Measurements from ENCODE around the gene FAM131C. TPM values are rescaled to one million over a fixed set of nuclear protein-coding genes. Genes with fewer than 3 reads are reported as not detected.
A peak's percentile ranks its signal among the peaks of the same experiment; 100 is the strongest.

Gene FAM131C
- under 1 TPM; 0.24 to 0.69 TPM for total RNA-seq

- no peaks in the 10 kb centered on the region for H3K36me3 Mint-ChIP-seq (ENCODE audit: low read depth)
- peak within 1 kb of the TSS; percentile 26 for H3K27ac Mint-ChIP-seq
- H3K9me3 Mint-ChIP-seq = no peaks in the 10 kb centered on the region
- H3K4me1 Mint-ChIP-seq = peaks cover 9% of the 10 kb centered on the region
- peaks cover 9% of the 10 kb centered on the region for H3K27me3 Mint-ChIP-seq
- ATAC-seq (replicated peaks) = peak; percentile 78
- peak within 1 kb of the TSS; percentile 70 for H3K4me3 Mint-ChIP-seq
Observed at GRCh38 chr1:16073490-16074119, at the start of gene FAM131C. FAM131C (minus strand) TSS chr1:16073651; CDS start chr1:16073442, 209 bp downstream.

- ATAC-seq (replicated peaks) = peak; percentile 86
- H3K9me3 Mint-ChIP-seq = no peaks in the 10 kb centered on the region
Observed at GRCh38 chr1:16122916-16123315, 49.5 kb upstream of the FAM131C start.

GRCh38 chr1:16122350-16122881, 49.0 kb upstream of the FAM131C start:
- no peaks in the 10 kb centered on the region for H3K27me3 Mint-ChIP-seq
- no peaks in the 10 kb centered on the region for H3K4me1 Mint-ChIP-seq
- H3K4me3 Mint-ChIP-seq = no peak overlapping the region
- no peak for ATAC-seq (replicated peaks)
- H3K36me3 Mint-ChIP-seq (ENCODE audit: low read depth) = no peaks in the 10 kb centered on the region
- no peaks in the 10 kb centered on the region for H3K9me3 Mint-ChIP-seq
- no peak overlapping the region for H3K27ac Mint-ChIP-seq

More at GRCh38 chr1:16122916-16123315, 49.5 kb upstream of the FAM131C start:
- no peak overlapping the region for H3K27ac Mint-ChIP-seq
- no peak overlapping the region for H3K4me3 Mint-ChIP-seq
- H3K36me3 Mint-ChIP-seq (ENCODE audit: low read depth) = no peaks in the 10 kb centered on the region
- no peaks in the 10 kb centered on the region for H3K27me3 Mint-ChIP-seq
- H3K4me1 Mint-ChIP-seq = no peaks in the 10 kb centered on the region

GRCh38 chr1:16120940-16121410, 47.5 kb upstream of the FAM131C start:
- H3K27ac Mint-ChIP-seq = no peak overlapping the region
- H3K4me1 Mint-ChIP-seq = no peaks in the 10 kb centered on the region
- no peaks in the 10 kb centered on the region for H3K36me3 Mint-ChIP-seq (ENCODE audit: low read depth)
- no peak for ATAC-seq (replicated peaks)
- H3K4me3 Mint-ChIP-seq = no peak overlapping the region
- no peaks in the 10 kb centered on the region for H3K9me3 Mint-ChIP-seq
- H3K27me3 Mint-ChIP-seq = no peaks in the 10 kb centered on the region

- H3K27ac Mint-ChIP-seq = no peak overlapping the region
- H3K9me3 Mint-ChIP-seq = no peaks in the 10 kb centered on the region
- no peak for ATAC-seq (replicated peaks)
- no peaks in the 10 kb centered on the region for H3K4me1 Mint-ChIP-seq
- H3K36me3 Mint-ChIP-seq (ENCODE audit: low read depth) = no peaks in the 10 kb centered on the region
- H3K27me3 Mint-ChIP-seq = no peaks in the 10 kb centered on the region
- H3K4me3 Mint-ChIP-seq = no peak overlapping the region
Observed at GRCh38 chr1:16120407-16120806, 47.0 kb upstream of the FAM131C start.

GRCh38 chr1:16119926-16120325, 46.5 kb upstream of the FAM131C start:
- Mint-ChIP-seq H3K36me3 (ENCODE audit: low read depth) (no peaks in the 10 kb centered on the region), H3K4me3 (no peak overlapping the region), H3K4me1 (no peaks in the 10 kb centered on the region), H3K27me3 (no peaks in the 10 kb centered on the region), H3K27ac (no peak overlapping the region), H3K9me3 (no peaks in the 10 kb centered on the region)
- no peak for ATAC-seq (replicated peaks)

GRCh38 chr1:16119504-16119903, 46.1 kb upstream of the FAM131C start:
- H3K9me3 Mint-ChIP-seq = no peaks in the 10 kb centered on the region
- H3K36me3 Mint-ChIP-seq (ENCODE audit: low read depth) = no peaks in the 10 kb centered on the region
- ATAC-seq (replicated peaks) = no peak
- H3K27ac Mint-ChIP-seq = no peak overlapping the region
- no peaks in the 10 kb centered on the region for H3K4me1 Mint-ChIP-seq
- no peaks in the 10 kb centered on the region for H3K27me3 Mint-ChIP-seq
- no peak overlapping the region for H3K4me3 Mint-ChIP-seq

GRCh38 chr1:16118706-16119105, 45.3 kb upstream of the FAM131C start:
- Mint-ChIP-seq H3K27ac (no peak overlapping the region), H3K4me3 (no peak overlapping the region), H3K36me3 (ENCODE audit: low read depth) (no peaks in the 10 kb centered on the region), H3K9me3 (no peaks in the 10 kb centered on the region), H3K27me3 (no peaks in the 10 kb centered on the region), H3K4me1 (no peaks in the 10 kb centered on the region)
- ATAC-seq (replicated peaks) = no peak

- no peaks in the 10 kb centered on the region for H3K4me1 Mint-ChIP-seq
- no peaks in the 10 kb centered on the region for H3K36me3 Mint-ChIP-seq (ENCODE audit: low read depth)
- H3K9me3 Mint-ChIP-seq = no peaks in the 10 kb centered on the region
- H3K27ac Mint-ChIP-seq = no peak overlapping the region
- no peak for ATAC-seq (replicated peaks)
- H3K27me3 Mint-ChIP-seq = no peaks in the 10 kb centered on the region
- H3K4me3 Mint-ChIP-seq = no peak overlapping the region
Observed at GRCh38 chr1:16117936-16118335, 44.5 kb upstream of the FAM131C start.

- H3K9me3 Mint-ChIP-seq = no peaks in the 10 kb centered on the region
- no peak overlapping the region for H3K27ac Mint-ChIP-seq
- ATAC-seq (replicated peaks) = no peak
- H3K27me3 Mint-ChIP-seq = no peaks in the 10 kb centered on the region
- no peak overlapping the region for H3K4me3 Mint-ChIP-seq
- no peaks in the 10 kb centered on the region for H3K4me1 Mint-ChIP-seq
- no peaks in the 10 kb centered on the region for H3K36me3 Mint-ChIP-seq (ENCODE audit: low read depth)
Observed at GRCh38 chr1:16117369-16117768, 43.9 kb upstream of the FAM131C start.

- no peak for ATAC-seq (replicated peaks)
- H3K9me3 Mint-ChIP-seq = no peaks in the 10 kb centered on the region
- no peaks in the 10 kb centered on the region for H3K4me1 Mint-ChIP-seq
- peaks cover 4% of the 10 kb centered on the region for H3K27me3 Mint-ChIP-seq
- H3K27ac Mint-ChIP-seq = no peak overlapping the region
- no peak overlapping the region for H3K4me3 Mint-ChIP-seq
- H3K36me3 Mint-ChIP-seq (ENCODE audit: low read depth) = no peaks in the 10 kb centered on the region
Observed at GRCh38 chr1:16116625-16117024, 43.2 kb upstream of the FAM131C start.

- H3K27me3 Mint-ChIP-seq = peaks cover 5% of the 10 kb centered on the region
- no peaks in the 10 kb centered on the region for H3K4me1 Mint-ChIP-seq
- H3K9me3 Mint-ChIP-seq = no peaks in the 10 kb centered on the region
Observed at GRCh38 chr1:16116002-16116401, 42.6 kb upstream of the FAM131C start.

GRCh38 chr1:16115468-16115983, 42.1 kb upstream of the FAM131C start:
- no peaks in the 10 kb centered on the region for H3K4me1 Mint-ChIP-seq
- no peak for ATAC-seq (replicated peaks)
- no peak overlapping the region for H3K27ac Mint-ChIP-seq
- H3K4me3 Mint-ChIP-seq = no peak overlapping the region
- no peaks in the 10 kb centered on the region for H3K36me3 Mint-ChIP-seq (ENCODE audit: low read depth)
- peaks cover 6% of the 10 kb centered on the region for H3K27me3 Mint-ChIP-seq
- no peaks in the 10 kb centered on the region for H3K9me3 Mint-ChIP-seq

More at GRCh38 chr1:16116002-16116401, 42.6 kb upstream of the FAM131C start:
- Mint-ChIP-seq H3K4me3 (no peak overlapping the region), H3K27ac (no peak overlapping the region), H3K36me3 (ENCODE audit: low read depth) (no peaks in the 10 kb centered on the region)
- no peak for ATAC-seq (replicated peaks)

GRCh38 chr1:16114527-16115467, 41.3 kb upstream of the FAM131C start:
- H3K36me3 Mint-ChIP-seq (ENCODE audit: low read depth) = no peaks in the 10 kb centered on the region
- no peaks in the 10 kb centered on the region for H3K4me1 Mint-ChIP-seq
- no peak for ATAC-seq (replicated peaks)
- no peak overlapping the region for H3K4me3 Mint-ChIP-seq
- H3K9me3 Mint-ChIP-seq = no peaks in the 10 kb centered on the region
- no peak overlapping the region for H3K27ac Mint-ChIP-seq
- peaks cover 11% of the 10 kb centered on the region for H3K27me3 Mint-ChIP-seq

All from activated T-helper 17 cell treated with anti-CD3 and anti-CD28 coated beads, Interleukin-2, amount 50 U/mL, for 72 hours (primary cell).